ENCODE data around the gene TEX52.

Gene TEX52

GRCh38 chr12:2824541-2824940 is 32.3 kb downstream of the TEX52 start:
- no peak overlapping the region for H3K4me3 ChIP-seq (replicated peaks; ENCODE audit: low read depth, low read length)
- no peak for TF ChIP-seq CTCF (IDR thresholded peaks at IDR 0.05; ENCODE audit: low read length, missing control alignments)
- no peak for DNase-seq (ENCODE audit: low read depth)

- no peak overlapping the region for H3K4me3 ChIP-seq (replicated peaks; ENCODE audit: low read depth, low read length)
- TF ChIP-seq CTCF (IDR thresholded peaks at IDR 0.05; ENCODE audit: low read length, missing control alignments) = no peak
- DNase-seq (ENCODE audit: low read depth) = no peak
These were observed 33.4 kb downstream of the TEX52 start for GRCh38 chr12:2823483-2823882.

- TF ChIP-seq CTCF (IDR thresholded peaks at IDR 0.05; ENCODE audit: low read length, missing control alignments) = no peak
- DNase-seq (ENCODE audit: low read depth) = no peak
- H3K4me3 ChIP-seq (replicated peaks; ENCODE audit: low read depth, low read length) = no peak overlapping the region
These were observed 36.4 kb downstream of the TEX52 start for GRCh38 chr12:2820432-2820831.

GRCh38 chr12:2819810-2820209 is 37.0 kb downstream of the TEX52 start:
- no peak overlapping the region for H3K4me3 ChIP-seq (replicated peaks; ENCODE audit: low read depth, low read length)
- TF ChIP-seq CTCF (IDR thresholded peaks at IDR 0.05; ENCODE audit: low read length, missing control alignments) = no peak
- no peak for DNase-seq (ENCODE audit: low read depth)

- TF ChIP-seq CTCF (IDR thresholded peaks at IDR 0.05; ENCODE audit: low read length, missing control alignments) = peak; percentile 88
- peak overlapping the region; percentile 77 for H3K4me3 ChIP-seq (replicated peaks; ENCODE audit: low read depth, low read length)
- DNase-seq (ENCODE audit: low read depth) = peak; percentile 75
These were observed 43.3 kb downstream of the TEX52 start for GRCh38 chr12:2813214-2814185.

- no peak for TF ChIP-seq CTCF (IDR thresholded peaks at IDR 0.05; ENCODE audit: low read length, missing control alignments)
- peak within 1 kb of the TSS; percentile 77 for H3K4me3 ChIP-seq (replicated peaks; ENCODE audit: low read depth, low read length)
- DNase-seq (ENCODE audit: low read depth) = peak; percentile 98
These were observed 44.3 kb downstream of the TEX52 start, which contains the start of gene ITFG2 for GRCh38 chr12:2812290-2813213. ITFG2 (plus strand) TSS chr12:2812668; CDS start chr12:2812761, 93 bp downstream.
